Colonic mucosa (tissue), 4 donors: ENCODE results near the gene IL4R. TPM values are rescaled to one million over a fixed set of nuclear protein-coding genes. Genes with fewer than 3 reads are reported as not detected.

Source experiments
- DNase-seq: peaks from one replicate; pipeline ENCODE4 v3.0.0-alpha.2; 2020
- H3K27ac ChIP-seq: fragments of 200-600 bp; one replicate; pipeline ENCODE4 v1.8.0; 2021
- H3K27me3 ChIP-seq: fragments of 200-600 bp; one replicate; pipeline ENCODE4 v1.8.0; 2021
- H3K36me3 ChIP-seq: fragments of 200-600 bp; one replicate; pipeline ENCODE4 v1.8.0; 2021
- H3K4me1 ChIP-seq: fragments of 200-600 bp; one replicate; pipeline ENCODE4 v1.8.0; 2021; ENCODE audit warnings: mild to moderate bottlenecking
- H3K4me3 ChIP-seq: fragments of 200-600 bp; one replicate; pipeline ENCODE4 v1.8.0; 2021
- H3K9ac ChIP-seq, 2 donors: one replicate each; pipeline ENCODE4 v1.7.0; 2013; ENCODE audit warnings: control low read depth in 2 of 2, low read depth in 2 of 2, low read length in 2 of 2
- H3K9me3 ChIP-seq: fragments of 200-600 bp; one replicate; pipeline ENCODE4 v1.8.0; 2021
- CTCF ChIP-seq: fragments of 200-600 bp; IDR thresholded peaks from one replicate; pipeline ENCODE4 v1.8.0; 2022; ENCODE audit warnings: antibody characterized with exemption, mild to moderate bottlenecking
- intact Hi-C: fragments of 100-400 bp; cut with DNase I; formaldehyde crosslinking; loops from one replicate; pipeline ENCODE4 v1.14.1; 2022
- total RNA-seq, 2 donors: library from RNA; stranded (reverse); fragmentation: NEBNext Ultra II Directional in 1 of 2; extraction: Animal tissue kit (Norgen Biotek cat#: 25700) in 1 of 2; gene quantifications; one replicate each; pipeline ENCODE4 v1.2.1, GENCODE V29; 2021
- donor health status: healthy.
- donor health status: DM: no; HTN: no; CAD: no.
- donor health status: DM: no; HTN: no; CAD: no.

Gene IL4R
- total RNA-seq, 2 donors from 2014 or later: 74.8 to 80.0 TPM

GRCh38 chr16:27362570-27363245, 48.9 kb downstream of the IL4R start:
- H3K4me3 ChIP-seq: no peak overlapping the region
- TF ChIP-seq CTCF: no peak
- peak overlapping the region in 1 of 2 donors; percentile 6 for H3K9ac ChIP-seq
- no peaks in the 10 kb centered on the region for H3K9me3 ChIP-seq
- no peaks in the 10 kb centered on the region for H3K27me3 ChIP-seq
- H3K4me1 ChIP-seq: peaks cover 11% of the 10 kb centered on the region
- DNase-seq: no peak
- H3K36me3 ChIP-seq: peaks cover 8% of the 10 kb centered on the region
- intact Hi-C loops: no loop called here
- H3K27ac ChIP-seq: no peak overlapping the region

DNA sequence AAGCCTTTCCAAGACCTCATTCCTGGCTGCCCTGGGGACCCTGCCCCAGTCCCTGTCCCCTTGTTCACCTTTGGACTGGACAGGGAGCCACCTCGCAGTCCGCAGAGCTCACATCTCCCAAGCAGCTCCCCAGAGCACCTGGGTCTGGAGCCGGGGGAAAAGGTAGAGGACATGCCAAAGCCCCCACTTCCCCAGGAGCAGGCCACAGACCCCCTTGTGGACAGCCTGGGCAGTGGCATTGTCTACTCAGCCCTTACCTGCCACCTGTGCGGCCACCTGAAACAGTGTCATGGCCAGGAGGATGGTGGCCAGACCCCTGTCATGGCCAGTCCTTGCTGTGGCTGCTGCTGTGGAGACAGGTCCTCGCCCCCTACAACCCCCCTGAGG, 49.5 kb downstream of the IL4R start:
- no peak overlapping the region for H3K9ac ChIP-seq
- H3K4me3 ChIP-seq: no peak overlapping the region
- H3K9me3 ChIP-seq: no peaks in the 10 kb centered on the region
- no peak for TF ChIP-seq CTCF
- H3K4me1 ChIP-seq: peaks cover 17% of the 10 kb centered on the region
- H3K27ac ChIP-seq: no peak overlapping the region
- no peak for DNase-seq
- H3K36me3 ChIP-seq: peaks cover 8% of the 10 kb centered on the region
- intact Hi-C loops: no loop called here
- H3K27me3 ChIP-seq: no peaks in the 10 kb centered on the region

- Histone ChIP-seq H3K9me3 (no peaks in the 10 kb centered on the region), H3K27me3 (no peaks in the 10 kb centered on the region), H3K4me1 (peaks cover 18% of the 10 kb centered on the region), H3K36me3 (peaks cover 4% of the 10 kb centered on the region), H3K27ac (peak overlapping the region; percentile 62), H3K4me3 (no peak overlapping the region), H3K9ac (peak overlapping the region in 1 of 2 donors; percentile 47)
- TF ChIP-seq CTCF: no peak
- peak; percentile 95 for DNase-seq
- intact Hi-C loops: no loop called here
These were observed 50.0 kb downstream of the IL4R start for GRCh38 chr16:27363797-27364196.

DNA sequence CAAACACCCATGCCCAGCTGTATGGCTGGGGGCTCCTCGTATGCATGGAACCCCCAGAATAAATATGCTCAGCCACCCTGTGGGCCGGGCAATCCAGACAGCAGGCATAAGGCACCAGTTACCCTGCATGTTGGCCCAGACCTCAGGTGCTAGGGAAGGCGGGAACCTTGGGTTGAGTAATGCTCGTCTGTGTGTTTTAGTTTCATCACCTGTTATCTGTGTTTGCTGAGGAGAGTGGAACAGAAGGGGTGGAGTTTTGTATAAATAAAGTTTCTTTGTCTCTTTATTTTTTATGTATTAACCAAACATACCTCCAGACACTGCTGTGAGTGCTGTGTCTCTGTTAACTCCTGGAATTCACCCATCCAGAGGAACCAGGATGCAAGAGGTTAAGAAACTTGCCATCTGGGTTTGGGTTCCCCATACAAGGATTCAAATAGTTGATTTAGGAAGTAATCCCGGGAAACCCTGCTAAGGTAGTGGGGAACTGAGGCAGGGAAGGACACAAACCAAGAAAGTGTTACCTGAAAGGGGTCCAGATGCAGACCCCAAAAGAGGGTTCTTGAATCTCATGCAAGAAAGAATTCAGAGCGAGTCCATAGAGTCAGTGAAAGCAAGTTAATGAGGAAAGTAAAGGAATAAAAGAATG, 50.8 kb downstream of the IL4R start:
- no peak for TF ChIP-seq CTCF
- intact Hi-C loops: loop anchor here (5.0 kb wide), 2 partner anchors 42 to 132 kb away; no protein-coding TSS in a partner anchor
- peak overlapping the region in 1 of 2 donors; percentile 47 for H3K9ac ChIP-seq
- no peaks in the 10 kb centered on the region for H3K27me3 ChIP-seq
- no peak overlapping the region for H3K4me3 ChIP-seq
- H3K9me3 ChIP-seq: no peaks in the 10 kb centered on the region
- H3K36me3 ChIP-seq: no peaks in the 10 kb centered on the region
- peak overlapping the region; percentile 62 for H3K27ac ChIP-seq
- H3K4me1 ChIP-seq: peaks cover 18% of the 10 kb centered on the region
- peak; percentile 70 for DNase-seq

DNA sequence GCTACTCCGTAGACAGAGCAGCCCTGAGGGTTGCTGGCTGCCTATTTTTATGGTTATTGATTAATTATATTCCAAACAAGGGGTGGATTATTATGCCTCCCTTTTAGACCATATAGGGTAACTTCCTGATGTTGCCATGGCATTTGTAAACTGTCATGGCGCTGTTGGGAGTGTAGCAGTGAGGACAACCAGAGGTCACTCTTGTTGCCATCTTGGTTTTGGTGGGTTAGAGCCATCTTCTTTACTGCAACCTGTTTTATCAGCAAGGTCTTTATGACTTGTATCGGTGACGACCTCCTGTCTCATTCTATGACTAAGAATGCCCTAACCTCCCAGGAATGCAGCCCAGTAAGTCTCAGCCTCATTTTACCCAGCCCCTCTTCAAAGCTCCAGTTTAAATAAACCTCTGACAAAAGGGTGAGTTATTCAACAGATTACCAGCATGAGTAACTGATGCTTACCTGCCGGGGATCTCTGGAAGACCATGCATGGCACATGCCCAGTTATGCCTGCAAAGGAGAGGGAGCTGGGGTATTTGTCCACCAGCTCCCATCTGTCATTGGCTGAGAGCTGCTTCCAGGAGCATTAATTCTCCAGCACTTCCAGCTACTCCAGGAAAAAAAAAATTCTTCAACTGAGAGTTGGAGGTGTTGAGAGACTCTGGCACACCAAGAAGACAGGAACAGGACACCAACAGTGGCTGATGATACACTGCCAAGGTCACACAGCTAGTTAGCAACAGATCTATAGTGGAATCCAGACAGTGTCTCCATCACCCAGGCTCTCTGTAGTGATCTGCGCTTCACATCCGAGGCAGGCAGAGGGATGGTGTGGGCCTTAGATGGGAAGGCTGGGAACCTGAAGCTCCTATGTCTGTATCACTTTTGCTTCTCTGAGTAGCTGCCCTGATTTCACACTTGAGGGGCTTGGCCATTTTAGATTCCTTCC, 51.6 kb downstream of the IL4R start:
- no peaks in the 10 kb centered on the region for H3K36me3 ChIP-seq
- no peaks in the 10 kb centered on the region for H3K27me3 ChIP-seq
- H3K9me3 ChIP-seq: no peaks in the 10 kb centered on the region
- H3K27ac ChIP-seq: peak overlapping the region; percentile 62
- intact Hi-C loops: loop anchor here (5.0 kb wide), 2 partner anchors 43 to 133 kb away; no protein-coding TSS in a partner anchor
- peaks cover 18% of the 10 kb centered on the region for H3K4me1 ChIP-seq
- H3K9ac ChIP-seq: no peak overlapping the region
- TF ChIP-seq CTCF: no peak
- H3K4me3 ChIP-seq: no peak overlapping the region
- DNase-seq: no peak
